ENCODE data around the gene FLRT2.

GRCh38 chr14:85617791-85618190 is 87.8 kb downstream of the FLRT2 start:
- TF ChIP-seq CTCF (IDR thresholded peaks at IDR 0.05), result no peak
- TF ChIP-seq REST (IDR thresholded peaks at IDR 0.05; ENCODE audit: insufficient read depth in 1 of 2, low read depth in 2 of 2, low read length in 1 of 2), result no peak
- no peak for TF ChIP-seq POLR2AphosphoS5 (IDR thresholded peaks at IDR 0.05; ENCODE audit: low read depth, low read length)
- TF ChIP-seq SIN3A (IDR thresholded peaks at IDR 0.05; ENCODE audit: borderline replicate concordance, insufficient read depth, low read depth, low read length), result no peak
- no peak for TF ChIP-seq TCF7L2 (IDR thresholded peaks at IDR 0.05; ENCODE audit: low read depth, low read length)
